Measurements from ENCODE around the gene PPP1R7. TPM values are rescaled to one million over a fixed set of nuclear protein-coding genes. Genes with fewer than 3 reads are reported as not detected.

PPP1R7 gene
- total and polyA plus RNA-seq, 9 donors, result 21.9 to 120 (median 46.9) TPM

GRCh38 chr2:241219030-241219382, 68.7 kb downstream of the PPP1R7 start:
- no peak for DNase-seq
- WGBS, 3 donors, result 31 to 41% (median 39%) methylated on average over 4 of the region's 4 CpGs
- TF ChIP-seq EP300 (IDR thresholded peaks at IDR 0.05) (no peak), POLR2A (IDR thresholded peaks at IDR 0.05) (no peak), CTCF (IDR thresholded peaks at IDR 0.05) (no peak)
- Histone ChIP-seq H3K27me3 (no peaks in the 10 kb centered on the region), H3K27ac (no peak overlapping the region), H3K9me3 (no peaks in the 10 kb centered on the region), H3K36me3 (no peaks in the 10 kb centered on the region), H3K4me3 (peak overlapping the region; percentile 59), H3K4me1 (ENCODE audit: insufficient read depth) (peaks cover 2% of the 10 kb centered on the region)
- intact Hi-C loops (cut with DNase I), result no loop called here

GRCh38 chr2:241219856-241220356, 69.6 kb downstream of the PPP1R7 start:
- Histone ChIP-seq H3K27me3 (no peaks in the 10 kb centered on the region), H3K4me3 (no peak overlapping the region), H3K36me3 (no peaks in the 10 kb centered on the region), H3K27ac (no peak overlapping the region), H3K4me1 (ENCODE audit: insufficient read depth) (peaks cover 3% of the 10 kb centered on the region), H3K9me3 (no peaks in the 10 kb centered on the region)
- TF ChIP-seq EP300 (IDR thresholded peaks at IDR 0.05) (no peak), CTCF (IDR thresholded peaks at IDR 0.05) (no peak), POLR2A (IDR thresholded peaks at IDR 0.05) (no peak)
- intact Hi-C loops (cut with DNase I), result no loop called here
- WGBS, 3 donors, result 93 to 96% (median 94%) methylated on average over 6 of the region's 6 CpGs
- DNase-seq, result no peak

GRCh38 chr2:241223211-241224017, 73.1 kb downstream of the PPP1R7 start:
- Histone ChIP-seq H3K27me3 (no peaks in the 10 kb centered on the region), H3K27ac (no peak overlapping the region), H3K36me3 (no peaks in the 10 kb centered on the region), H3K4me1 (ENCODE audit: insufficient read depth) (peaks cover 3% of the 10 kb centered on the region), H3K9me3 (no peaks in the 10 kb centered on the region), H3K4me3 (no peak overlapping the region)
- DNase-seq, result peak in 1 of 5 donors; percentile 33
- intact Hi-C loops (cut with DNase I), result no loop called here
- 55 to 71% (median 63%) methylated on average over 23 of the region's 23 CpGs for WGBS, 3 donors
- no peak for TF ChIP-seq CTCF (IDR thresholded peaks at IDR 0.05)
- TF ChIP-seq EP300 (IDR thresholded peaks at IDR 0.05), result no peak
- no peak for TF ChIP-seq POLR2A (IDR thresholded peaks at IDR 0.05)

- Histone ChIP-seq H3K9me3 (no peaks in the 10 kb centered on the region), H3K27ac (no peak overlapping the region), H3K27me3 (no peaks in the 10 kb centered on the region), H3K36me3 (no peaks in the 10 kb centered on the region), H3K4me1 (ENCODE audit: insufficient read depth) (peaks cover 9% of the 10 kb centered on the region), H3K4me3 (no peak overlapping the region)
- DNase-seq, result peak in 2 of 5 donors; percentile 50 to 65
- WGBS, 3 donors, result 30 to 39% (median 37%) methylated on average over 25 to 26 of the region's 26 CpGs
- TF ChIP-seq POLR2A (IDR thresholded peaks at IDR 0.05) (no peak), CTCF (IDR thresholded peaks at IDR 0.05) (no peak), EP300 (IDR thresholded peaks at IDR 0.05) (no peak)
- intact Hi-C loops (cut with DNase I), result no loop called here
Measured at GRCh38 chr2:241224018-241224850, 74.0 kb downstream of the PPP1R7 start.
